IMR-90 (cell line): ENCODE results near the gene ARNT2. TPM values are rescaled to one million over a fixed set of nuclear protein-coding genes. Genes with fewer than 3 reads are reported as not detected.

Experiments
- microRNA-seq, 2 experiments: library from miRNA; stranded (forward) in 1 of 2; unstranded in 1 of 2; fragments of 10-50 nt in 1 of 2; fragments of <30 nt in 1 of 2; gene quantifications in 1 of 2; microRNA quantifications in 1 of 2; one replicate each; pipeline versions ENCODE3 to v1.1.0; 2013 to 2020; ENCODE audit not compliant: insufficient read depth in 1 of 2, insufficient read length in 1 of 2, unreplicated experiment in 1 of 2
- polyA plus RNA-seq, 3 experiments: library from polyadenylated mRNA; depleted of rRNA; stranded (reverse); fragments of >200 nt; gene quantifications; 2 replicates each; pipeline ENCODE4 v1.2.3, GENCODE V29; 2012; ENCODE audit warnings: low replicate concordance in 1 of 3
- total RNA-seq: library from RNA; depleted of rRNA; stranded (reverse); fragments of >200 nt; gene quantifications from 2 replicates; pipeline ENCODE4 v1.2.3, GENCODE V29; 2012; rRNA removed

The ARNT2 gene
- total and polyA plus RNA-seq, 2 of the 4 experiments (the other 2 are of a cell fraction) = 18.2 to 19.0 TPM

Small RNA genes within 50 kb of the gene (microRNA-seq; reads per million reads assigned to microRNA genes)
- gene MIR5572 (ENCODE audit: unreplicated experiment) = not detected

Other genes with a start within 250 kb of the ARNT2 start
- gene CTXND1, start 152.2 kb upstream of the ARNT2 start, total RNA-seq = not detected in 2 replicates
- not detected in 2 replicates for gene CTXND1, start 152.2 kb upstream of the ARNT2 start, polyA plus RNA-seq (2012; rRNA removed)